ENCODE measurements around the gene CBARP. TPM values are rescaled to one million over a fixed set of nuclear protein-coding genes. Genes with fewer than 3 reads are reported as not detected.

Gene CBARP
- total and polyA plus RNA-seq, 2 of the 13 experiments (the other 11 are each of a cell fraction or from before 2014, with no cell fraction given), result 1.2 to 1.4 TPM

- TF ChIP-seq ZSCAN21 (CRISPR knock-in tag; IDR thresholded peaks at IDR 0.05; ENCODE audit: borderline replicate concordance) (peak; percentile 49; the same call in 1 of the 2 replicates), PAF1 (CRISPR knock-in tag; IDR thresholded peaks at IDR 0.05) (no peak), MIER3 (CRISPR knock-in tag; IDR thresholded peaks at IDR 0.05; ENCODE audit: borderline replicate concordance) (no peak), SIX4 (CRISPR knock-in tag; IDR thresholded peaks at IDR 0.05) (no peak), SP1 (IDR thresholded peaks at IDR 0.05) (no peak), SP1 (CRISPR knock-in tag; IDR thresholded peaks at IDR 0.05) (no peak), ZNF251 (CRISPR knock-in tag; IDR thresholded peaks at IDR 0.05) (no peak), ZNF234 (CRISPR knock-in tag; conservative IDR thresholded peaks at IDR 0.05) (no peak), ZNF770 (CRISPR knock-in tag; IDR thresholded peaks at IDR 0.05) (peak; percentile 42; the same call in 1 of the 2 replicates), NFIB (CRISPR knock-in tag; IDR thresholded peaks at IDR 0.05; ENCODE audit: borderline replicate concordance) (no peak), AKAP8 (CRISPR knock-in tag; IDR thresholded peaks at IDR 0.05) (no peak), BCLAF1 (IDR thresholded peaks at IDR 0.05) (no peak), GLI4 (CRISPR knock-in tag; IDR thresholded peaks at IDR 0.05; ENCODE audit: borderline replicate concordance) (no peak), SAP130 (CRISPR knock-in tag; IDR thresholded peaks at IDR 0.05; ENCODE audit: low read depth) (peak; percentile 79), MEIS1 (CRISPR knock-in tag; IDR thresholded peaks at IDR 0.05; ENCODE audit: borderline replicate concordance) (no peak; the same call in 1 of the 2 replicates), KDM2A (CRISPR knock-in tag; IDR thresholded peaks at IDR 0.05; ENCODE audit: borderline replicate concordance, low read depth) (peak; percentile 27; the same call in 1 of the 2 replicates), ZNF580 (CRISPR knock-in tag; IDR thresholded peaks at IDR 0.05; ENCODE audit: borderline replicate concordance, low read depth) (peak; percentile 40; the same call in 1 of the 2 replicates), HOXA9 (CRISPR knock-in tag; IDR thresholded peaks at IDR 0.05; ENCODE audit: borderline replicate concordance) (no peak), ZFP36L2 (CRISPR knock-in tag; IDR thresholded peaks at IDR 0.05) (no peak), TRIM22 (IDR thresholded peaks at IDR 0.05) (no peak), PAX8 (CRISPR knock-in tag; IDR thresholded peaks at IDR 0.05; ENCODE audit: borderline replicate concordance) (no peak), ZNF883 (CRISPR knock-in tag; IDR thresholded peaks at IDR 0.05; ENCODE audit: not compliant biosample characterization) (no peak)
- TF ChIP-seq, protein P1, sequence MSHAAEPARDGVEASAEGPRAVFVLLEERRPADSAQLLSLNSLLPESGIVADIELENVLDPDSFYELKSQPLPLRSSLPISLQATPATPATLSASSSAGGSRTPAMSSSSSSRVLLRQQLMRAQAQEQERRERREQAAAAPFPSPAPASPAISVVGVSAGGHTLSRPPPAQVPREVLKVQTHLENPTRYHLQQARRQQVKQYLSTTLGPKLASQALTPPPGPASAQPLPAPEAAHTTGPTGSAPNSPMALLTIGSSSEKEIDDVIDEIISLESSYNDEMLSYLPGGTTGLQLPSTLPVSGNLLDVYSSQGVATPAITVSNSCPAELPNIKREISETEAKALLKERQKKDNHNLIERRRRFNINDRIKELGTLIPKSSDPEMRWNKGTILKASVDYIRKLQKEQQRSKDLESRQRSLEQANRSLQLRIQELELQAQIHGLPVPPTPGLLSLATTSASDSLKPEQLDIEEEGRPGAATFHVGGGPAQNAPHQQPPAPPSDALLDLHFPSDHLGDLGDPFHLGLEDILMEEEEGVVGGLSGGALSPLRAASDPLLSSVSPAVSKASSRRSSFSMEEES (CRISPR knock-in tag; IDR thresholded peaks at IDR 0.05), result no peak
These were observed 45.6 kb upstream of the CBARP start (continued) for GRCh38 chr19:1283207-1283916.
